ENCODE measurements around the gene CCDC179. TPM values are rescaled to one million over a fixed set of nuclear protein-coding genes. Genes with fewer than 3 reads are reported as not detected.
A peak's percentile ranks its signal among the peaks of the same experiment; 100 is the strongest.

Gene CCDC179
- total and polyA plus RNA-seq, 5 donors: not detected

DNA sequence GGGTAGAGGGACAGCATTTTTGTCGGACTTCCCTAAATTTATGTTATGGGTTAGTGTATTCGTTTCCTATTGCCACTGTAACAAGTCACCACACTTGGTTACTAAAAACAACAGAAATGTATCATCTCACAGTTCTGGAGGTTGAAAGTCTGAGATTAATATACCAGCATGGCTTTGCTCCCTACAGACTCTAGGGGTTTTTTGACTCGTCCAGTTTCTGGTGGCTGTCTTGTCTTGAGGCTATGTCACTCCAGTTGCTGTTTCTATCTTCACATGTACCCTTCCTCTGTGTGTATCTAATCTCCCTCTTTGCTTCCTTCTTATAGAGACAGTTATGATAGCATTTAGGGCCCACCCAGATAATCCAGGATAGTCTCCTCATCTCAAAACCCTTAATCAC lies 9.1 kb upstream of the CCDC179 start:
- intact Hi-C loops (cut with DNase I): no loop called here
- Histone ChIP-seq H3K27ac (ENCODE audit: low read length) (no peak overlapping the region), H3K9me3 (ENCODE audit: control insufficient read depth, low read length) (no peaks in the 10 kb centered on the region), H3K27me3 (ENCODE audit: control insufficient read depth, insufficient read depth) (no peaks in the 10 kb centered on the region), H3K4me1 (ENCODE audit: control insufficient read depth, insufficient read depth, low read length) (no peaks in the 10 kb centered on the region), H3K4me3 (ENCODE audit: low read length) (no peak overlapping the region)
- ATAC-seq (no peak), DNase-seq (no peak)
- 87% methylated on average over 3 of the region's 3 CpGs for WGBS

DNA sequence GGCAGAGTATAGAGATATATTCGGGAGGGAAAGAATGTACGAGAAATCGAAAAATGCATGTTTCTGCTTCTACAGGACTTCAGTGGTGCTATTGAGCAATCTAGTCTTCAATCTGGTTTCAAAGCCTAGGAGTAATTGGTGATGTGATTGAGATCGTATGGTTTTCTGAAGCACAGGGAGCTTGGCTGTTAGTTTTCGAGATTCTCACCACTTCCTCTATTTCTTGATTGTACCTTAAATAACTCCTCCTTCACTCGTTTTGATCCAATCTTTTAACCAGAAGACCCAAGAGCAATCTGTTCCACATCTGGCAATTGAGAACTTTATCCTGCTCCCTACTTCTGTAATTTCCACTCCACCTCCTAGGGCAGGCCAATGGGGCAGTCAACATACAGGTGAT lies 518 bp downstream of the CCDC179 start:
- Histone ChIP-seq H3K27me3 (ENCODE audit: control insufficient read depth, insufficient read depth) (no peaks in the 10 kb centered on the region), H3K9me3 (ENCODE audit: control insufficient read depth, low read length) (no peaks in the 10 kb centered on the region), H3K4me1 (ENCODE audit: control insufficient read depth, insufficient read depth, low read length) (no peaks in the 10 kb centered on the region), H3K4me3 (ENCODE audit: low read length) (no peak overlapping the region), H3K27ac (ENCODE audit: low read length) (no peak overlapping the region)
- intact Hi-C loops (cut with DNase I): no loop called here
- DNase-seq: no peak
- ATAC-seq: no peak
- WGBS: 88% methylated on average over 6 of the region's 6 CpGs

DNA sequence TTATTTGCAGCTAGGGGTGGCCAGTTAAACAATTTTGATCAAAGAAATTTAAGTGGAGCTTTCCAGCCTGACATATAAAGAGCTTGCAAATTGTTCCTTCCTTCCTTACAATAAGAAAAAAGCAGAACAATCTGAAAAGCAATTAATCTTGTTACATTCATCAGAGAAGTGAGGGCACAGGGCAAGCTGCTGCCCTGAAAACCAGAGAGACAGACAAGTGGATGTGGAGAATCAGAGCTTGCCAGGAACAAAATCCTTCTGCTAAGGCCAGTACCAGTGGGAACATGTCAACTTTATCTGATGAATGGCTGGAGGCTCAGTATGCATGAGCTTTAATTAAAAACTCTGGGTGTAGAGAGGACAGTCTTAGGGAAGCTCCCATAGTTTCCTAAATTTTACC lies 8.8 kb downstream of the CCDC179 start:
- ATAC-seq (no peak), DNase-seq (no peak)
- Histone ChIP-seq H3K27ac (ENCODE audit: low read length) (no peak overlapping the region), H3K27me3 (ENCODE audit: control insufficient read depth, insufficient read depth) (no peaks in the 10 kb centered on the region), H3K4me3 (ENCODE audit: low read length) (no peak overlapping the region), H3K9me3 (ENCODE audit: control insufficient read depth, low read length) (no peaks in the 10 kb centered on the region), H3K4me1 (ENCODE audit: control insufficient read depth, insufficient read depth, low read length) (no peaks in the 10 kb centered on the region)
- intact Hi-C loops (cut with DNase I): no loop called here

DNA sequence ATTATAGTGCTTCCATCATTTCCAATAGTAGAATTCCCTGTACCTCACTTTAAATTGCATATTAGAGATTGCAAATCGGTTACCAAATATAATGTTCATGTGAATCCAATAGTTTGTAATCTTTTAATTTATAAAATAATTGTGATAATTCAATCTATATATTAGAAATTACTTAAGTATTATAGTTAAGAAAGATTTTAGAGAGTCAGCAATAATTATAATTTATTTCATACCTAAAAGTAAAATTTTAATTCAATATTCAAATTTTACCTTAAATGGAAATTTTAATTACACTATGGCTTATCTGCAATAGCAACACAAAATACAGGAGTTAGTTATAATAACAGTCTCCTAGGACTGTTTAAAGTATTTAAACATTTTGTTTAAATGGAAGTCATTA lies 13.5 kb downstream of the CCDC179 start:
- intact Hi-C loops (cut with DNase I): no loop called here
- H3K9me3 ChIP-seq (ENCODE audit: control insufficient read depth, low read length): no peaks in the 10 kb centered on the region
- no peaks in the 10 kb centered on the region for H3K4me1 ChIP-seq (ENCODE audit: control insufficient read depth, insufficient read depth, low read length)
- no peak overlapping the region for H3K27ac ChIP-seq (ENCODE audit: low read length)
- no peaks in the 10 kb centered on the region for H3K27me3 ChIP-seq (ENCODE audit: control insufficient read depth, insufficient read depth)
- no peak overlapping the region for H3K4me3 ChIP-seq (ENCODE audit: low read length)
- no peak for ATAC-seq
- 94% methylated on average over 1 of the region's 1 CpG for WGBS
- no peak for DNase-seq

DNA sequence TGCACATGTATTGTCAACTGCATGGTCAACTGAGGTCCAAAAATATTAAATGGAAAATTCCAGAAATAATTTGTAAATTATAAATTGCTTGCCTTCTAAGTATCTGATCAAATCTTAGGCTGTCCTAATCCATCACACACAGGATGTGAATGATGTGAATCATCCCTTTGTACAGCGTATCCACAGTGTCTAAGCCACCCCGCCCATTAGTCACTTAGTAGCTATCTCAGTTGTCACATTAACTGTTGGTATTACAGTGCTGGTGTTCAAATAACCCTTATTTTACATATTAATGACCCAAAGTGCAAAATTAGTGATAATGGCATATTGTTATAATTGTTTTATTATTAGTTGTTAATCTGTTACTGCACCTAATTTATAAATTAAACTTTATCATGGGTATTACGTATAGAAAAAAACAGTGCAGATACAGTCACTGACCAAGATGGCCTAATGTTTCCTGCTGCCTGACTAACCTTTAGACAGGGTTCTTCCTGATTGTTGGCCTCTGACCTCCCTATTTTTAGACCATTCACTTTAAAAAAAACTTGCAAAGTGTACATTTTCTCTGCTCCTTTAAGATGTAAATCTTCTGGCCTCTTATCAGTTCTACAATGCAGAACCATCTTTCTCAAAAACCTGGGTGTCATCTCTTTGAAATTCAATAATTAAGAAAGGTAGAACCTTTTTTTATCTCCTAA lies 27.8 kb downstream of the CCDC179 start:
- DNase-seq (no peak), ATAC-seq (no peak)
- Histone ChIP-seq H3K4me1 (ENCODE audit: control insufficient read depth, insufficient read depth, low read length) (no peaks in the 10 kb centered on the region), H3K9me3 (ENCODE audit: control insufficient read depth, low read length) (no peaks in the 10 kb centered on the region), H3K27ac (ENCODE audit: low read length) (no peak overlapping the region), H3K4me3 (ENCODE audit: low read length) (no peak overlapping the region), H3K27me3 (ENCODE audit: control insufficient read depth, insufficient read depth) (no peaks in the 10 kb centered on the region)
- intact Hi-C loops (cut with DNase I): no loop called here
- WGBS: 64% methylated on average over 3 of the region's 3 CpGs

DNA sequence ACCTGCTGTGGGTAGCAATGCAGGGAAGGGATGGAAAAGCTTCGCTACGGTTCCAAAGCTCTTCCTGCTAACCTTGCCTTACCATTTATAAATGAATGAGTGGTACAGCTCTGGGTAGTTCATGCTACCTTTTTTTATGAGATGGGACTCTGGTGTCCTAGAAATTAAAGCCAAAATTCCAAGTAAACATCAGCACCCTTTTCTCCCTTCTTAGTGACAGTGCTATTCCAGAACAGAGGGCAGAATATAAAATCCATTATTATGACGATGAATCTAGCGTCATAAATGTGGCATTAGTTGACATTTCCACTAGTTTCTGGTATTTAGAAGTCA lies 30.2 kb downstream of the CCDC179 start:
- intact Hi-C loops (cut with DNase I): no loop called here
- Histone ChIP-seq H3K4me1 (ENCODE audit: control insufficient read depth, insufficient read depth, low read length) (no peaks in the 10 kb centered on the region), H3K9me3 (ENCODE audit: control insufficient read depth, low read length) (no peaks in the 10 kb centered on the region), H3K27me3 (ENCODE audit: control insufficient read depth, insufficient read depth) (no peaks in the 10 kb centered on the region), H3K27ac (ENCODE audit: low read length) (no peak overlapping the region), H3K4me3 (ENCODE audit: low read length) (peak overlapping the region; percentile 72)
- DNase-seq (no peak), ATAC-seq (no peak)
- WGBS: 14% methylated on average over 4 of the region's 4 CpGs

DNA sequence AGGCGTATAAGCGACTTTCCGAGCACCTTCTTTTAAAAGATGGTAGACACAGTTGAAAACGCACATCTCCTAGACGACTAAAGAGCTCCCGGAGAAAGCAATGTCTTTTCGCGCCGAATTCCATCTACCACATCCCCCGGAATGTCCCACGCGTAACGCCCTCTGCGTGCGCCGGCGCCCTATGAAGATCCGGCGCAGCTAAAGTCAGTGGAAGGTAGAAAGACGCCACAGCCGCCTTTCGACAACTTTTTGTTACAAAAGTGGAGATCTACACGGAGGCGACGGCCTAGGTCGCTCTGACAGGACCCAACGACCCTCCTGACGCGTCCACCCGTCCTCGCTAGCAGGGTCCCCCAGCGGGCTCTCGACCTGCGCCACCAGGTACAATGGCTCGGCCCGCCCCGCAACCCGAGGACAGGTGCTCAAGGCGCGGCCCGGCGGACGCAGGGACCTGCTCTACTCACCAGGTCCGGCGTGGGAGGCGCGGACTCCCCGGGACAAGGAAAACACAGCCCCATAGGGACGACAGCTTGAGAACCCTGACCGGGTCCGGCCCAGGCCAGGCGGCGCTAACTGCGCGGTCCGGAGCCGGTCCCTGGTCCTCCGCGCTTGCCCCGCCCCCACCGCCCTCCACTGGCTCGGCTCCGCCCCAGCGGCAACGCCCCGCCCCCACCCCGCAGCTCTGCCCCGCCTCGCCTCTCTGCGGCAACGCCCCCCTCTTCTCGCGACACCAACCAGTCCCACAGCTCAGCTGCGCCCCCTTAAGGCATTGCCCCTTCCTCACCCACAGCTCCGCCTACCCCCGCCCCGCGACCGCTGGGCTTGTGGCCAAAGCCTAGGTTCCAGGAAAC lies 30.8 kb downstream of the CCDC179 start, which contains the start of gene SVIP:
Gene SVIP, minus strand, starts transcription at position 571 of the 851 bp plus-strand sequence. Its CDS starts 53 bp downstream, at position 518.
- Histone ChIP-seq H3K9me3 (ENCODE audit: control insufficient read depth, low read length) (no peaks in the 10 kb centered on the region), H3K27ac (ENCODE audit: low read length) (peak within 1 kb of the TSS; percentile 18), H3K4me1 (ENCODE audit: control insufficient read depth, insufficient read depth, low read length) (no peaks in the 10 kb centered on the region), H3K4me3 (ENCODE audit: low read length) (peak within 1 kb of the TSS; percentile 72), H3K27me3 (ENCODE audit: control insufficient read depth, insufficient read depth) (no peaks in the 10 kb centered on the region)
- intact Hi-C loops (cut with DNase I): no loop called here
- ATAC-seq (peak; percentile 100), DNase-seq (peak; percentile 94 to 97 (median 97))
- WGBS: under 1% methylated on average over 79 of the region's 79 CpGs

DNA sequence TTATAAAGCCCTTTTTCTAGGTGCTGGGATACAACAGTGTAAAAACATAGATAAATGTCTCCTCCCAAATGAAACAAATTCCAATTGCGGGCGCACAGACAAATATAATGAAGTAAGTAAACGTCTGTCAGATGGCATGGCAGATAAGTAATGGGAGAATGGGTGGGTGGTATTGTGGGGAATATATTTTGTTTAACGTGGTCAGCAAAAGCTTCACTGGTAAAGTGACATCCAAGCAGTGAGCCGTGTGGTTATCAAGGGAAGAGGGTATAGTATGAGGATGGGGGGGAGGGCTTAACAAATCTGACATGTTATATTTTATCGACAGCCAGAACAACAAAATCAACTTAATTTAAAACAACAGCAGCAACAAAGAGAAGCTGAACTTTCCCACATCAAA lies 31.9 kb downstream of the CCDC179 start:
- WGBS: 60% methylated on average over 6 of the region's 6 CpGs
- Histone ChIP-seq H3K4me1 (ENCODE audit: control insufficient read depth, insufficient read depth, low read length) (no peaks in the 10 kb centered on the region), H3K9me3 (ENCODE audit: control insufficient read depth, low read length) (no peaks in the 10 kb centered on the region), H3K27me3 (ENCODE audit: control insufficient read depth, insufficient read depth) (no peaks in the 10 kb centered on the region), H3K27ac (ENCODE audit: low read length) (no peak overlapping the region), H3K4me3 (ENCODE audit: low read length) (peak overlapping the region; percentile 72)
- ATAC-seq (no peak), DNase-seq (no peak)
- intact Hi-C loops (cut with DNase I): no loop called here

DNA sequence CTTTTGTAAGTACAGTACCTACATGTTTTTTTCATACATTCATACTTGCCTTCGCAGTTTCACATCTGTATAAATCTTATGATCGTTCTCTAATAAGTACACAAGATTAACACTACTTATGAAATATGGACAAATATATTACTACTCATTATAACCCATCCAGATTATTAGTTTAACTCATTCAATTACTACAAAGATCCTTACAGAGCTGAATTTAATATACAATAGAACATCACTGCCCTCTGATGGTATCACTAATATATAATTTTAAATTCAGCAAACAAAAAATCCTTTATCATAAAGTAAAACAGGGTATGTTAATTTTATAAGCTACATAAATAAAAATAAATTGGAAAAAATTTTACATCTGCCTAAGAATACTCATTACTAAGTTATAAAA lies 38.1 kb downstream of the CCDC179 start:
- Histone ChIP-seq H3K27me3 (ENCODE audit: control insufficient read depth, insufficient read depth) (no peaks in the 10 kb centered on the region), H3K9me3 (ENCODE audit: control insufficient read depth, low read length) (no peaks in the 10 kb centered on the region), H3K27ac (ENCODE audit: low read length) (no peak overlapping the region), H3K4me3 (ENCODE audit: low read length) (no peak overlapping the region), H3K4me1 (ENCODE audit: control insufficient read depth, insufficient read depth, low read length) (no peaks in the 10 kb centered on the region)
- no peak for ATAC-seq
- intact Hi-C loops (cut with DNase I): no loop called here
- DNase-seq: no peak
- WGBS: 92% methylated on average over 2 of the region's 2 CpGs

DNA sequence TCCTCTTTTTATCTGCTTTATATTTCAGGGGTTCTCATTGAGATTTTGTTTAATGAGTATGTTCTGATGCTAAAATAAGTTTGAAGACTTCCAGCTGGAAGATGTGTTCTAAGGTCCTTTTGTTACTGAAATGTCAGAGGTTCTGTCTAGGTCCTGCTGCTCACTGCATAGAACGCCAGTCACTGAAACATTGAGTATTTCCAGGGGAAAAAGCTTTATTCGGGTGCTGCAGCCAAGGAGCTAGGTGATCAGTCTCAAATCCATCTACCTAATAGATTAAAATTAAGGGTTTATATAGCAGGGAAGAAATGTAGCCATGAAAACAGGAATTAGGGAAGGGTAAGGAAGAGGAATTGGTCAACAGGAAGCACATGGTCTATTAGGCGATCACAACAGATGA lies 50.4 kb downstream of the CCDC179 start:
- H3K27ac ChIP-seq (ENCODE audit: low read length): no peak overlapping the region
- no peaks in the 10 kb centered on the region for H3K4me1 ChIP-seq (ENCODE audit: control insufficient read depth, insufficient read depth, low read length)
- intact Hi-C loops (cut with DNase I): no loop called here
- ATAC-seq: no peak
- 91% methylated on average over 3 of the region's 3 CpGs for WGBS
- no peaks in the 10 kb centered on the region for H3K27me3 ChIP-seq (ENCODE audit: control insufficient read depth, insufficient read depth)
- no peak overlapping the region for H3K4me3 ChIP-seq (ENCODE audit: low read length)
- no peak for DNase-seq
- no peaks in the 10 kb centered on the region for H3K9me3 ChIP-seq (ENCODE audit: control insufficient read depth, low read length)

DNA sequence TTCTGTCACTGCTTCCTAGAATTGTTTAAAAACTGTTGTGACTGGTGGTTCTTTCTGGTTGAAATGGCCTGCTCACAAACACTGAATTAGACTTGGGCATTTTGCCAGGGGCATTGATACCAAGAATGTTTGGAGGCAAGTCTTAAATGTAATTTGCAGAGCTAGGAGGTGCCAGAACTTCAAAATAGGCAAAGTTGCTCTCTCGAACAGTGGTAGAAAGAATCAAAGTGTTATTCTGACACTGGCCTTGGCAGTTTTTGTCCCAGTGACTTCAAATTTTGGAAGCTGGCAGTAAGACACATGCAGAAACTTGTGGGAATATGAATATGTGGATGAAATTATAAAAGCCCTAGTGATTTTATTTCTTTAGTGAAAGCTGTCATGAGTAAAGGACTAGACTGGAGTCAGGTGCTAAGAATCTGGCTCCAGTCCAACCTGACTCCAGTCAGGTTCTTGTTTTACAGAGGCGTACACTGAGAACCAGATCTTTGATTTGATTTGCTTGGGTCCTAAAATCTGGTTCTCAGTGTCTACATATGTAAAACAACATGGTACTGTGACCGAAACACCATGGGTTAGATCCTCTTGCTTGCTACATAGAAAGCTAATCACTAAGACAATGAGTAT lies 51.6 kb downstream of the CCDC179 start:
- DNase-seq: no peak
- intact Hi-C loops (cut with DNase I): no loop called here
- WGBS: 69% methylated on average over 3 of the region's 3 CpGs

More for the DNA sequence above, 51.6 kb downstream of the CCDC179 start:
- no peaks in the 10 kb centered on the region for H3K27me3 ChIP-seq (ENCODE audit: control insufficient read depth, insufficient read depth)
- no peaks in the 10 kb centered on the region for H3K9me3 ChIP-seq (ENCODE audit: control insufficient read depth, low read length)
- H3K4me1 ChIP-seq (ENCODE audit: control insufficient read depth, insufficient read depth, low read length): no peaks in the 10 kb centered on the region
- H3K27ac ChIP-seq (ENCODE audit: low read length): no peak overlapping the region
- ATAC-seq: no peak
- H3K4me3 ChIP-seq (ENCODE audit: low read length): no peak overlapping the region

Data from right cardiac atrium (tissue), 5 donors.